Measurements from ENCODE around the gene MIEN1. TPM values are rescaled to one million over a fixed set of nuclear protein-coding genes. Genes with fewer than 3 reads are reported as not detected.
"Not testable (repeated sequence)": the region's sequence is repeated elsewhere in the genome, so short reads cannot be mapped to it uniquely, and the experiment has no call there.

The MIEN1 gene
- total RNA-seq, 2 donors from 2014 or later: 79.1 to 98.2 TPM

DNA sequence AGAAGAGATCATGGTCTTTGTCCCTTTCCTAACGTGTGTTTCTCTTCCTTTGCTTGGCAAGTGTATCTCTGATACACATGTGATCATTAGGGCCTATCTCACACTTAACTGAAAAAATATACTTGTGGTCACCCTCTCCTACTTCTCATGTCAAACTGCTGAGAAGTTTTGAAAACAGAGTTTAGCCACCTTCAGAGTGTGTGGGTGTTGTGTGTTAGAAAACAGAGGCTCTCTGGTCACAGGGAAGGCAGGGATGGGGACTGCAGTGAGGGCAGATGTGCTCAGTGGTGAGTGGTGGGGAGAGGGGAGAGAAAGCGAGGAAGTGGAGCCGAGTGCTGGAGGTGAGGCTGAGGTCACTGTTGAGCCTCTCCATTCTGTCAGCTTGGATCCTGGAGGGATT lies 36.8 kb upstream of the MIEN1 start:
- Histone ChIP-seq H3K4me1 (no peaks in the 10 kb centered on the region), H3K27ac (no peak overlapping the region), H3K9me3 (no peaks in the 10 kb centered on the region), H3K27me3 (no peaks in the 10 kb centered on the region), H3K36me3 (replicated peaks in 1 of 2; ENCODE audit: insufficient read depth in 1 of 2, low read depth in 2 of 2) (no peaks in the 10 kb centered on the region), H3K4me3 (no peak overlapping the region)
- intact Hi-C loops (cut with DNase I): no loop called here
- 71 to 78% methylated on average over 3 of the region's 3 CpGs for WGBS, 2 donors
- TF ChIP-seq, protein P1, sequence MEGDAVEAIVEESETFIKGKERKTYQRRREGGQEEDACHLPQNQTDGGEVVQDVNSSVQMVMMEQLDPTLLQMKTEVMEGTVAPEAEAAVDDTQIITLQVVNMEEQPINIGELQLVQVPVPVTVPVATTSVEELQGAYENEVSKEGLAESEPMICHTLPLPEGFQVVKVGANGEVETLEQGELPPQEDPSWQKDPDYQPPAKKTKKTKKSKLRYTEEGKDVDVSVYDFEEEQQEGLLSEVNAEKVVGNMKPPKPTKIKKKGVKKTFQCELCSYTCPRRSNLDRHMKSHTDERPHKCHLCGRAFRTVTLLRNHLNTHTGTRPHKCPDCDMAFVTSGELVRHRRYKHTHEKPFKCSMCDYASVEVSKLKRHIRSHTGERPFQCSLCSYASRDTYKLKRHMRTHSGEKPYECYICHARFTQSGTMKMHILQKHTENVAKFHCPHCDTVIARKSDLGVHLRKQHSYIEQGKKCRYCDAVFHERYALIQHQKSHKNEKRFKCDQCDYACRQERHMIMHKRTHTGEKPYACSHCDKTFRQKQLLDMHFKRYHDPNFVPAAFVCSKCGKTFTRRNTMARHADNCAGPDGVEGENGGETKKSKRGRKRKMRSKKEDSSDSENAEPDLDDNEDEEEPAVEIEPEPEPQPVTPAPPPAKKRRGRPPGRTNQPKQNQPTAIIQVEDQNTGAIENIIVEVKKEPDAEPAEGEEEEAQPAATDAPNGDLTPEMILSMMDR (IDR thresholded peaks at IDR 0.05): no peak
- TF ChIP-seq POLR2A (IDR thresholded peaks at IDR 0.05): no peak
- no peak for DNase-seq
- ATAC-seq: no peak

DNA sequence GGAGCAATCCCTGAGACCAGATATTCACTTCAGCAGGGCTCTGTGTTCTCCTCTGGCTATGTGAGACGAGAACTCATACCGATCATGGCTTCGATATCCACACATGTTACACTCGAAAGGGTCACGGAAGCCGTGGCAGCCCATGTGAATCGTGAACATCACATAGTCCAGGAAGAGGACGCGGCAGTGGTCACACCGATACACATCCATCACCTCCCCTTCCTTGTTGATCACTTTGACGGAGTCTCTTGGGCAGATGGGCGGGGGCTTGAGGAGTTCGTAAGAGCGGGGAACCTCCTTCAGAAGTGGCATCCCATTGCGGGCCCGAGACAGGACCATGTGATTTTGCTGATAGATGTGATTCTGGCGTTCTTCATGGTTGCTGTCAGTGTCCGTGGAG lies 35.4 kb upstream of the MIEN1 start:
- Histone ChIP-seq H3K27ac (no peak overlapping the region), H3K9me3 (no peaks in the 10 kb centered on the region), H3K27me3 (no peaks in the 10 kb centered on the region), H3K4me3 (no peak overlapping the region), H3K36me3 (replicated peaks in 1 of 2; ENCODE audit: insufficient read depth in 1 of 2, low read depth in 2 of 2) (no peaks in the 10 kb centered on the region), H3K4me1 (no peaks in the 10 kb centered on the region)
- DNase-seq (no peak), ATAC-seq (no peak)
- intact Hi-C loops (cut with DNase I): no loop called here
- WGBS, 2 donors: 87 to 90% methylated on average over 17 to 18 of the region's 18 CpGs
- TF ChIP-seq, protein P1 (IDR thresholded peaks at IDR 0.05): no peak
- TF ChIP-seq POLR2A (IDR thresholded peaks at IDR 0.05): no peak

DNA sequence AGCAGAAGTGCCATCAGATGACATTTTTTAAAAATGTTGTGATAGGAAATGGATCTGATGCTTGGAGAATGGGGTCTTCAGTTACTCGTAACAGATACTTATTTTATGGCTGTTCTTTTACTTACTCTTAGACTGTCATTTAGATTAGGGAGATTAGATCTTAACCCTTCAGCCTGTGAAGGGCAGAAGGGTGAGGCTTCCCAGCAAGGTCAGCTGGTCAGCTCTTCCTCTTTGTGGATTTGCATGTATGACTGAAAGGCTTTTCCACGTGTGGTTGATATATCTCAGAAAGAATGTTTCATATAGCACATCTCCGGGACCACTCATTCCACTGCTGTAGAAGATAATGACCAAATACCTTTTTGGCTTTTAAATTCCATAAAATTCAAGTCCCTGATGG lies 34.8 kb upstream of the MIEN1 start:
- intact Hi-C loops (cut with DNase I): no loop called here
- no peaks in the 10 kb centered on the region for H3K9me3 ChIP-seq
- no peak overlapping the region for H3K27ac ChIP-seq
- WGBS, 2 donors: 38 to 68% methylated on average over 3 of the region's 3 CpGs
- TF ChIP-seq POLR2A (IDR thresholded peaks at IDR 0.05): no peak
- TF ChIP-seq, protein P1 (IDR thresholded peaks at IDR 0.05): no peak
- ATAC-seq: no peak
- DNase-seq: no peak
- no peaks in the 10 kb centered on the region for H3K36me3 ChIP-seq (replicated peaks in 1 of 2; ENCODE audit: insufficient read depth in 1 of 2, low read depth in 2 of 2)
- H3K4me3 ChIP-seq: no peak overlapping the region
- H3K4me1 ChIP-seq: no peaks in the 10 kb centered on the region
- no peaks in the 10 kb centered on the region for H3K27me3 ChIP-seq

DNA sequence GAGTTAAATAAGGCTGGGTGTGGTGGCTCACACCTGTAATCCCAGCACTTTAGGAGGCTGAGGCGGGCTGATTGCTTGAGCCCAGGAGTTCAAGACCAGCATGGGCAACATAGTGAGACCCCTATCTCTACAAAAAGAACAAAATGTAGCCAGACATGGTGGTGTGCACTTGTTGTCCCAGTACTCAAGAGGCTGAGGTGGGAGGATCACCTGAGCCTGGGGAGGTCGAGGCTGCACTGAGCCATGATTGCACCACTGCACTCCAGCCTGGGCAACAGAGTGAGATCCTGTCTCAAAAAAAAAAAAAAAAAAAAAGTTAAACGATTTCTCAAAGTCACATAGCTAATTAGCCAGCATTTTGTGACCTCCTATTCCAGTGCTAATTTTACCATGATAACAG lies 33.8 kb upstream of the MIEN1 start:
- ATAC-seq; H3K4me3 ChIP-seq; H3K27me3 ChIP-seq; H3K36me3 ChIP-seq (replicated peaks in 1 of 2; ENCODE audit: insufficient read depth in 1 of 2, low read depth in 2 of 2); H3K4me1 ChIP-seq; H3K9me3 ChIP-seq; DNase-seq; H3K27ac ChIP-seq; intact Hi-C loops (cut with DNase I): not testable (repeated sequence)
- 61 to 67% methylated on average over 3 of the region's 3 CpGs for WGBS, 2 donors

DNA sequence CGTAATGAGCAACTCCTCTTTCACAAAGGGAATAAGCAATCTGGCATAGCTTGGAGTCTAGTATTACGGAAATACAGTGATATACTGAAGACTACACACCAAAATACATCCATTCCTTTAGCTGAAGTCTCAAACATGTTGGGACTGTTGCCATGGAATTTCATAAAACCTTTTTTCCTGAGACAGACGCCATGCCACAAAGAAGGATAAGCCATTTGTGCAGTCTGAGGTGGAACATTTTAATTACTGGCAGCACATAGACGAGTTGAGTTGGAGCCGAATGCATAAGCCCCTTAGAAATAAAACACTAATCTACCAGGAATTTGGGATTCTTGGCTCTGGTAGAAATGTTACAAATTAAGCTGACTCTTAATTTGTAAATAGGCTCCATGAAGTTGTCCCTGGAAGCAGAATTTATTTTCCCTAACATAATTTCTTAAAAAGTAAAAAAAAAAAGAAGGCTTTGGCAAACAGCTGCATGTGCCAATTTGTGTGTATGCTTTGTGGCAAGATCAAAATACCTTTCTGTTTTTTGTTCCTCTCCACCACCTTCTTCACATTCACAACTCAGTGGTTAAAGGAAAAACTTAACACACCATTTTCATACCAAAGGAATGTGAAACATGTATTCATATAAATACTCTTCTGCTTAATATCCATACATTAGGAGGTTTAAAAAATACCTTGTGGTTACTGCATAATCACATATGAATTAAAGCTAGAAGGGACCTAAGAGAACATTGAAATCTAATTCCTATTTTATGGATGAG lies 32.9 kb upstream of the MIEN1 start:
- no peak for ATAC-seq

More for the DNA sequence above, 32.9 kb upstream of the MIEN1 start:
- no peak for DNase-seq
- H3K4me1 ChIP-seq: no peaks in the 10 kb centered on the region
- intact Hi-C loops (cut with DNase I): no loop called here
- no peaks in the 10 kb centered on the region for H3K27me3 ChIP-seq
- H3K4me3 ChIP-seq: no peak overlapping the region
- H3K27ac ChIP-seq: no peak overlapping the region
- no peaks in the 10 kb centered on the region for H3K9me3 ChIP-seq
- WGBS, 2 donors: 56 to 72% methylated on average over 5 of the region's 5 CpGs
- TF ChIP-seq, protein P1 (IDR thresholded peaks at IDR 0.05): no peak
- TF ChIP-seq POLR2A (IDR thresholded peaks at IDR 0.05): no peak
- H3K36me3 ChIP-seq (replicated peaks in 1 of 2; ENCODE audit: insufficient read depth in 1 of 2, low read depth in 2 of 2): no peaks in the 10 kb centered on the region

Data from body of pancreas (tissue), 4 donors.